Renal cortical epithelial cell (primary cell): ENCODE results near the gene ZBTB47. TPM values are rescaled to one million over a fixed set of nuclear protein-coding genes. Genes with fewer than 3 reads are reported as not detected.

ENCODE experiments used
- DNase-seq: peaks from one replicate; pipeline ENCODE4 v3.0.0-alpha.2; 2011; ENCODE audit warnings: low read depth
- total RNA-seq: library from RNA; depleted of rRNA; stranded (reverse); fragments of >200 nt; gene quantifications from 2 replicates; pipeline ENCODE4 v1.2.3, GENCODE V29; 2014

Gene ZBTB47
- total RNA-seq, 1 donor from 2014 or later: 39.2 TPM

DNA sequence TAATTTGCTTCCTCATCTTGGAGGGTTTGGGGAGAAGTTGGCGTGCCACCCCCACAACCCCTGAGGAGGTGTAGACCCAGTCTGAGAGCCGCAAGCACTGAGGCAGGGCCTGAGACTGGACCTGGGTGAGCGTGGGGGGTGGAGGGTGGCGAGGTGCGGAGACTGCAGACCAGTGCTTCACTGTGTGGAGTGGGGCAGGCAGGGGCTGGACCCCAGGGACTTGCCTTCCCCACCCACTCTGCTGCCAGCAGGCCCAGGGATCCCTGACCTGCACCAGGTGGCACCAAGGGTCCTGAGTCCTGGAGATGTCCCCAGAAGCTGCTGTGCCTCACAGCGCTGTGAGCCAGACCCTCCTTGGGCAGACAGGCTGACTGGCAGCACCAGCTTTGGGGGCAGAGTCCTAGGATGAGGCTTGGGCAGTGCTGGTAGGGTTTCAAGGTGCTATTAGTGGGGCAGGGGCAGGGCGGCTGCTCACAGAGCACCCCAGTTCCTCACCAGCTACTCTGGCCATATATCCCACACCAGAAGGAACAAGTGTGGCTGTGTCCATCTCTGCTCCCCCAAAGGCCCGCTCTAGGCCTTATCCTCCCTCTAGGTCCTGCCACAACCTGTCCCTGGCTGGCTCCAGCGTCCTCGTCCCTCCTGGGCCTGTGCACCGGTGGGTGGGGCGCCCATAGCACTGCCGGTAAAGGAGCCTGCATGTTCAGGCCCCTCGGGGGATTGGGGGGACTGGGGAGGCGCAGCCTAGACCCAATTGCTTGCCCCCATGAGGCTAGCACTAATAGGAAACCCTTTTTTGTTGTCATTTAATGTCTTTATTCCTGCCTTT is 11.8 kb downstream of the ZBTB47 start:
- no peak for DNase-seq

DNA sequence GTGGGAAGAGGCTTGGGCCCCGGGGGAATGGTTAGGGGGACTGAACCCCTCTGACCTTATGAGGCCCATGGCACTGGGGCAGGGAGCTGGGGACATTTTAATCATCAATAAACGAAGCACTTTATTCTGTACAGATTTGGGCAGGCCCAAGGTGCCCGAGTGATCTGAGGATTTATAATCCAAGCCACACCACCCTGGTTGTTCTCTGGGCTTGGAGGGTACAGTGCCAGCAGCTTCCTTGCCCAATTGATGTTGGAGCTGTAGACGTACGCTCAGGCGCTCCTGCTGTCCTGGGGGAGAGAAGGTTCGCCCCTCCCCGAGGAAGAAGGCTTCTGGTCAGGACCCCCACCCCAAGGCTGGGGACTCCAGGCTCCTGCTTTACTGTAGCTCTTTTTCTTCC is 12.5 kb downstream of the ZBTB47 start:
- no peak for DNase-seq

GRCh38 chr3:42666577-42666998 is 13.1 kb downstream of the ZBTB47 start:
- DNase-seq: no peak

- no peak for DNase-seq
Observed at GRCh38 chr3:42667096-42667522, 13.6 kb downstream of the ZBTB47 start.

GRCh38 chr3:42667523-42668412 is 14.3 kb downstream of the ZBTB47 start:
- DNase-seq: no peak

- DNase-seq: no peak
Observed at GRCh38 chr3:42668413-42668760, 14.9 kb downstream of the ZBTB47 start.

- no peak for DNase-seq
Observed at GRCh38 chr3:42668793-42669217, 15.3 kb downstream of the ZBTB47 start.

DNA sequence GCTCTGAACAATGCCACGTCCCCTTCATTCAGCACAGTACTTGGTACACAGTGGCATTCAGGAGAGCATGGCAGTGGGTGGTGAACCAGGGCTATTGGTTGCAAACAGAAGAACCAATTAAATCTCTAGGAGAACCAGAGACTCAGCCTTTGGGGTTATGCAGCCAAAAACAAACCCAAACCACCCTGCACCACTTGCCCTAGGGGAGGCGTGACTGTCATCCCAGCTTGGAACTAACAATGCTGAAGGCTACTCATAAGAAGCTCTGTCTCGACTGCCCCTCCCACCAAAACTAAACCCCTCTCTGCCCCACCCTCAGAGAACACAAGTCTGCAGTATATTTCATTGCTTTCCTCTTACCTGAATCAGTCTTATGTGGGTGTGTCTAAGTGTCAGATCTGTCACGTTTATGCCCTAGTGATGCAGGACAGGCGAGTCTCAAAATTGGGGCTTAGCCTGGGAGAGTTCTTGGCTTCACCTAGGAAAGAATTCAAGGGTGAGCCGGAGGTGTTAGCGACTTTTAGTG is 16.6 kb downstream of the ZBTB47 start:
- DNase-seq: no peak

DNA sequence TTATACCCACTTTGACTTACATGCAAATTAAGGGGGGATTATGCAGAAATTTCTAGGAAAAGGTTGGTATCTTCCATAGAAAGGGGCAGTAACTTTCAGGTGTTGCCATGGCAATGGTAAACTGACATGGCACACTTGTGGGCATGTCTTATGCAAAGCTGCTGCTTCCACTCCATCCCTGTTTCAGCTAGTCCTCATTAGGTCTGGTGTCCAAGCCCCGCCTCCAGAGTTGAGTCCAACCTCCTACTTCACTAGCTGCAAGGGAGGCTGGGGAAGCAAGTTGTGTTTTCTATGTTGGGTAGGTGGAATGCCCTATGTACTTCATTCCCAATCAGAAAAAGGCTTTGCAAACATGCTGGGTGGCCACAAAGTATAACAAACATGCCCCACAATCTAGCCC is 17.2 kb downstream of the ZBTB47 start:
- no peak for DNase-seq

- no peak for DNase-seq
Observed at GRCh38 chr3:42672515-42672914, 19.0 kb downstream of the ZBTB47 start.

GRCh38 chr3:42673082-42673481 is 19.6 kb downstream of the ZBTB47 start:
- no peak for DNase-seq

- DNase-seq: no peak
Observed at GRCh38 chr3:42674146-42674545, 20.6 kb downstream of the ZBTB47 start.

DNA sequence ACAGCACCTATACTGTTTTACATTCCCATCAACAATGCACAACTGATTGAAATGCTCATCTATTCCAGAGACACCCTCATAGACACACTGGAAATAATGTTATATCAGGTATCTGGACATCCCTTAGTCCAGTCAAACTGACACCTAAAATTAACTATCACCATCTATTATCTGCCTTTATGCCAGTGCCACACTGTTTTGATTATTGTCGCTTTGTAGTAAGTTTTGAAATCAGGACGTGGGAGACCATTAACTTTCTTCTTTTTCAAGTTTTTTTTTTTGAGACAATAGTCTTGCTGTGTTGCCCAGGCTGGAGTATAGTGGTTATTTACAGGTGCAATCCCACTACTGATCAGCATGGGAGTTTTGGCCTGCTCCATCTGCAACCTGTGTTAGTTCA is 22.4 kb downstream of the ZBTB47 start:
- DNase-seq: no peak

DNA sequence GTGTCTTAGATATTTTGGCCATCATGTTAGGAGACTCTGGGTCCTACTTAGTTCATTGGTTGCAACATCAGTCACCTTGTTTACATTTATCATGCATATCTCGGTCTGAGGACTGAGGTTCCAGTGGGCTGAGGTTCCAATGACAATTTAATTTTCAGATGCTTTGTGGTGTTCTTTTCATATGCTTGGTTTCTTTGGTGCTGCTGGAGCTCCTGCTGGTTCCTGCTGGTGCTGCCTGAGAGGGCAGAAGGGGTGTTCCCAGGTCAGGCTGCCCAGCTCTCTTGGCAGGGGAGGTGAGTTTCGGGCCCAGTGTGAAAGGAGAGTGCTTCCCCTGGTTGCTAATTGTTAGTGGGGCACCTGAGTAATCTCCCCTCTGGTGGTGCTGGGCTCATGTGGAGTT is 24.9 kb downstream of the ZBTB47 start:
- DNase-seq: no peak

GRCh38 chr3:42680271-42680670 is 26.8 kb downstream of the ZBTB47 start:
- peak; percentile 16 for DNase-seq

- DNase-seq: peak; percentile 15
Observed at GRCh38 chr3:42680806-42681205, 27.3 kb downstream of the ZBTB47 start.

GRCh38 chr3:42681361-42682038 is 28.0 kb downstream of the ZBTB47 start:
- DNase-seq: no peak

DNA sequence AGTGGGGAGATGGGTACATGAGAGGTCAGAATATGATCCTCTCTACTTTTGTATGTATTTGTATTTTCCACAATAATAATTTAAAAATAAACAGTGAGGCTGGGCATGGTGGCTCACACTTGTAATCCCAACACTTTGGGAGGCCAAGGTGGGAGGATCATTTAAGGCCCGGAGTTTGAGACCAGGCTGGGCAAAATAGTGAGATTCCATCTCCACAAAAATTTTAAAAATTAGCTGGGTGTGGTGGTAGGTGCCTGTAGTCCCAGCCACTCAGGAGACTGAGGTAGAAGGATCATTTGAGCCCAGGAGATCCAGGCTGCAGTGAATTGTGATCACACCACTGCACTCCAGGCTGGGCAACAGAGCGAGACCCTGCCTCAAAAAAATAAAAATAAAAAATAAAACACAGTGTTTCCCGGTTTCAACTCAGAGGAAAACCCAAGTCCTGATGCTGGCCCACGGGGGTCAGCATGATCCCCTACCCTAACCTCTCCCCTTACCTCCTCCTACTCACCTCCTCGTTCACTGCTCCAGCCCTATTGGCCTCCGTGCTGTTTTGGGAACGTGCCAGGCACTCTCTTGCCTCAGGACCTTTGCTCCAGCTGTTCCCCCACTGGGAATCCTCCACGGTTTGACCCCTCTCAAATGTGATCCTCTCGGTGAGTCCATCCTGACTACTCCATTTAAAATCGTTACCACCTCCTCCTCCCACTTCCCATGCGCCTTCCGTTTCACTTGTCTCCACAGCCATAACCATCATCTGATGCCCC is 29.0 kb downstream of the ZBTB47 start:
- DNase-seq: no peak

DNA sequence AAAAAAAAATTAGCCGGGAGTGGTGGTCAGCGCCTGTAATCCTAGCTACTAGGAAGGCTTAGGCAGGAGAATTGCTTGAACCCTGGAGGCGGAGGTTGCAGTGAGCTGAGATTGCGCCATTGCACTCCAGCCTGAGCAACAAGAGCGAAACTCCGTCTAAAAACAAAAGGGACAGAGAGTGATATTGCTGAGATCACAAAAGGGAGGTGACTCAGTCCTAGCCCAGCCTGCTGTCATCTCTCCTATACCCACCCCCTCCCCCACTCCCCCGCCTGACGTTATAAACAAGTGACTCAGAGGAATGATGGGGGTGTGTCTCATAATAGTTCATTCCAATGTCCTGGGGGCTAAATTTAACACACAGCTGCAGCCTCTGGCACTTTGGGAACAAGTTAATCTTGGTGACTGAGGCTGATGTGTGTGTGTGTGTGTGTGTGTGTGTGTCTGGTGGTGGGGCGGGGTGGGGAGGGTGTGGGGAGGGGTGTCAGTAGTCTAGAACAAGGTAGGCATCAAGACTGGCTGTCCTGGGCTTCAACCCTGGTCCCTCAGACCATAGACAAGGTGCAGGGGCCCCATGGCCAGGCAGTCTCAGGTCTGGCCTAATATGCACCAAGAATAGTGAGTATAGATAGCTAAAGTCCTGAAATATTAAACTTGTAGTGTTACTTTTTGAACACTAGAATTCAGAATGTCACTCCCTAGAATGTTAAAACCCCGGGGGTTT is 30.5 kb downstream of the ZBTB47 start:
- peak; percentile 94 for DNase-seq

DNA sequence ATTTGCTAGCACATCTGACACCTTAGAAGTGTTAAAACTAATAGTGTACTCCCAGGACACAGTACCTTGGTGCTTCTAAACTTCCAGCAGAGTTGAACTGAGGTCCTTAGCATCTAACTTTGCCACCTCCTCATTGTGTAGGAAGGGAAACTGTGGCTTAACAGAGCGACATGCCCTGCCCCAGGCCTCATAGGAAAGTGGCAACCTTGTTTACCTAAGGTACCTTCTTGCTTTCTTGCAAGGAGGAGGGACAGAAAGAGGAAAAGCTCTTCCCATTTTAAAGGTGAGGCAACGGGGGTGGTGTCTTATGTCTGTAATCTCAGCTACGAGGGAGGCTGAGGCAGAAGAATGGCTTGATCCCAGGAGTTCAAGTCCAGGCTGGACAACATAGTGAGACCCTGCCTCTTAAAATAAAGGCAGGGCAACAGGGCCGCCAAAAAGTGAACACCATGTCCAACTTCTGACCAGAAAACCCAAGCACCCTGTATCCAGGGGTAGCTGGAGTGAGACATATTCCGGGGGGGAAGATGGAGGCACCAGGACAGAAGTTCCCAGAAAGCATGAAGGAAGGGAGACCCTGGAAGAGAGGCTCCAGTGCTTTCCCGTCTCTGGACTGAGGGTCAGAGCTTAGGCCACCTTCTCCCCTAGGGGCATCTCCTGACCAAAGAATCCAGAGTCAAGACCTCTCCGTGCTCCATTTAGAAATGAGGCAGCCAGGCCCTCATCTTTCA is 31.3 kb downstream of the ZBTB47 start:
- no peak for DNase-seq
